Measurements from ENCODE around the gene LRRC1.

The LRRC1 gene

GRCh38 chr6:53831936-53832660 lies 37.3 kb downstream of the LRRC1 start:
- Histone ChIP-seq H3K36me3 (no peaks in the 10 kb centered on the region), H3K27me3 (ENCODE audit: insufficient read depth, low read depth, severe bottlenecking) (no peaks in the 10 kb centered on the region), H3K27ac (no peak overlapping the region), H3K9me3 (ENCODE audit: severe bottlenecking) (no peaks in the 10 kb centered on the region), H3K4me3 (ENCODE audit: low read depth, low read length) (no peak overlapping the region)
- TF ChIP-seq CTCF (IDR thresholded peaks at IDR 0.05; ENCODE audit: low read depth, low read length) = no peak
- DNase-seq = no peak

GRCh38 chr6:53833155-53833554 lies 38.4 kb downstream of the LRRC1 start:
- Histone ChIP-seq H3K27ac (no peak overlapping the region), H3K9me3 (ENCODE audit: severe bottlenecking) (no peaks in the 10 kb centered on the region), H3K27me3 (ENCODE audit: insufficient read depth, low read depth, severe bottlenecking) (no peaks in the 10 kb centered on the region), H3K36me3 (no peaks in the 10 kb centered on the region), H3K4me3 (ENCODE audit: low read depth, low read length) (no peak overlapping the region)
- no peak for DNase-seq
- TF ChIP-seq CTCF (IDR thresholded peaks at IDR 0.05; ENCODE audit: low read depth, low read length) = no peak

GRCh38 chr6:53834132-53834531 lies 39.3 kb downstream of the LRRC1 start:
- Histone ChIP-seq H3K27me3 (ENCODE audit: insufficient read depth, low read depth, severe bottlenecking) (no peaks in the 10 kb centered on the region), H3K27ac (no peak overlapping the region), H3K36me3 (no peaks in the 10 kb centered on the region), H3K4me3 (ENCODE audit: low read depth, low read length) (no peak overlapping the region), H3K9me3 (ENCODE audit: severe bottlenecking) (no peaks in the 10 kb centered on the region)
- DNase-seq = no peak
- TF ChIP-seq CTCF (IDR thresholded peaks at IDR 0.05; ENCODE audit: low read depth, low read length) = no peak

- TF ChIP-seq CTCF (IDR thresholded peaks at IDR 0.05; ENCODE audit: low read depth, low read length) = no peak
- no peak overlapping the region for H3K27ac ChIP-seq
- DNase-seq = no peak
Measured at GRCh38 chr6:53837865-53838769, 43.3 kb downstream of the LRRC1 start.

GRCh38 chr6:53840027-53840426 lies 45.2 kb downstream of the LRRC1 start:
- no peak for TF ChIP-seq CTCF (IDR thresholded peaks at IDR 0.05; ENCODE audit: low read depth, low read length)
- no peaks in the 10 kb centered on the region for H3K27me3 ChIP-seq (ENCODE audit: insufficient read depth, low read depth, severe bottlenecking)
- no peaks in the 10 kb centered on the region for H3K9me3 ChIP-seq (ENCODE audit: severe bottlenecking)

More at GRCh38 chr6:53837865-53838769, 43.3 kb downstream of the LRRC1 start:
- H3K27me3 ChIP-seq (ENCODE audit: insufficient read depth, low read depth, severe bottlenecking) = no peaks in the 10 kb centered on the region
- no peak overlapping the region for H3K4me3 ChIP-seq (ENCODE audit: low read depth, low read length)
- H3K9me3 ChIP-seq (ENCODE audit: severe bottlenecking) = no peaks in the 10 kb centered on the region
- H3K36me3 ChIP-seq = no peaks in the 10 kb centered on the region

More at GRCh38 chr6:53840027-53840426, 45.2 kb downstream of the LRRC1 start:
- DNase-seq = no peak
- Histone ChIP-seq H3K36me3 (no peaks in the 10 kb centered on the region), H3K4me3 (ENCODE audit: low read depth, low read length) (no peak overlapping the region), H3K27ac (no peak overlapping the region)
